HCT116 (cell line): ENCODE measurements around the gene CAVIN1.

ENCODE experiments used
- CEBPB ChIP-seq: IDR thresholded peaks from 2 replicates; pipeline ENCODE4 v1.6.1; 2012; ENCODE audit warnings: low read depth
- ELF1 ChIP-seq: IDR thresholded peaks from 2 replicates; pipeline ENCODE4 v1.6.1; 2012; ENCODE audit warnings: low read depth, borderline replicate concordance
- EZH2 ChIP-seq: fragments of 200-600 bp; sonication (generic); IDR thresholded peaks from 2 replicates; pipeline ENCODE4 v1.6.1; 2017; ENCODE audit warnings: antibody characterized with exemption, mixed run types
- EZH2phosphoT487 ChIP-seq: fragments of 200-600 bp; IDR thresholded peaks from 2 replicates; pipeline ENCODE4 v1.6.1; 2018; ENCODE audit warnings: antibody characterized with exemption, borderline replicate concordance
- POLR2A ChIP-seq: IDR thresholded peaks from 2 replicates; pipeline ENCODE4 v1.7.0; 2011; ENCODE audit warnings: borderline replicate concordance; ENCODE audit not compliant: insufficient read depth, insufficient read length; ENCODE audit errors: extremely low read depth
- POLR2AphosphoS5 ChIP-seq: IDR thresholded peaks from 2 replicates; pipeline ENCODE4 v1.6.1; 2011; ENCODE audit warnings: mild to moderate bottlenecking, low read depth, low read length, moderate library complexity
- TCF7L2 ChIP-seq: IDR thresholded peaks from 2 replicates; pipeline ENCODE4 v1.7.0; 2011; ENCODE audit warnings: borderline replicate concordance, inconsistent platforms; ENCODE audit not compliant: insufficient read depth, insufficient read length; ENCODE audit errors: extremely low read depth
- TF ChIP-seq, protein P1 (sequence below), 3 experiments: fragments of 200-600 bp in 1 of 3; sonication (generic) in 1 of 3; IDR thresholded peaks in 2 of 3; conservative IDR thresholded peaks in 1 of 3; 2 replicates each; pipeline ENCODE4 v1.5.1; 2012 to 2017; ENCODE audit warnings: low read depth in 2 of 3, low read length in 2 of 3, antibody characterized with exemption in 1 of 3, borderline replicate concordance in 1 of 3, control low read depth in 1 of 3, mild to moderate bottlenecking in 1 of 3, mixed read lengths in 1 of 3, mixed run types in 1 of 3, moderate library complexity in 1 of 3; ENCODE audit not compliant: insufficient read depth in 1 of 3

DNA sequence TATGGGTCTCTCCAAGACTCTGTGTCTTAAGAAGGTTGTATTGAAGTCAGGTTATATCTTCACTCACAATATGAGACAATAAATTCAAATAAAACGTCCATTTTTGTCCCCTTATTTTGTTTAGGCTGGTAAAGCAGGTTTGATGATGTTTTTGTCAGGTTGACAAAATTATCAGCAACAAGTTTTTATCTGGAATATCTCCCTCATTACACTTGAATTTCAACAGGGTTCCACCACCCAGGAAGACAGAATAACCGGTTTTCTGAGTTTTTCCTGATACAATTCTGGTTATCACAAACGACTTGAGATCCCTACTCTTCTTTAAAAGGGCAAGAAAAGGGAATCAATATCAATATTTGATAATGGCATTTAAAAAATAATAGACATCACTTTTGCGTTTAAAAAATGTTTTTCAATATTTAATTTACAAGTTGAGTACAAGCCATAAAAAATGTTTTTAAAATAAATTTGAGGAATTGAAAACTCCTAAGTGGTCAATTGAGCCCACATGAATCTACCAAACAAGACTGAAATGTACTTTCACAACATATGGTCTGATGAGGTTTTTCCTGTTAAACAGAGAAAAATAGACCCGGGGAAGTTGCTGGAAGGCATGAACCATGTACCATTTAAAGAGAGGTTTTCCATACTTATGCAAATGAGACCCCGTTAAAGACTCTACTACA, 34.2 kb upstream of the CAVIN1 start:
- TF ChIP-seq POLR2A: no peak
- no peak for TF ChIP-seq ELF1
- TF ChIP-seq EZH2: no peak
- TF ChIP-seq, protein P1, sequence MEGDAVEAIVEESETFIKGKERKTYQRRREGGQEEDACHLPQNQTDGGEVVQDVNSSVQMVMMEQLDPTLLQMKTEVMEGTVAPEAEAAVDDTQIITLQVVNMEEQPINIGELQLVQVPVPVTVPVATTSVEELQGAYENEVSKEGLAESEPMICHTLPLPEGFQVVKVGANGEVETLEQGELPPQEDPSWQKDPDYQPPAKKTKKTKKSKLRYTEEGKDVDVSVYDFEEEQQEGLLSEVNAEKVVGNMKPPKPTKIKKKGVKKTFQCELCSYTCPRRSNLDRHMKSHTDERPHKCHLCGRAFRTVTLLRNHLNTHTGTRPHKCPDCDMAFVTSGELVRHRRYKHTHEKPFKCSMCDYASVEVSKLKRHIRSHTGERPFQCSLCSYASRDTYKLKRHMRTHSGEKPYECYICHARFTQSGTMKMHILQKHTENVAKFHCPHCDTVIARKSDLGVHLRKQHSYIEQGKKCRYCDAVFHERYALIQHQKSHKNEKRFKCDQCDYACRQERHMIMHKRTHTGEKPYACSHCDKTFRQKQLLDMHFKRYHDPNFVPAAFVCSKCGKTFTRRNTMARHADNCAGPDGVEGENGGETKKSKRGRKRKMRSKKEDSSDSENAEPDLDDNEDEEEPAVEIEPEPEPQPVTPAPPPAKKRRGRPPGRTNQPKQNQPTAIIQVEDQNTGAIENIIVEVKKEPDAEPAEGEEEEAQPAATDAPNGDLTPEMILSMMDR (IDR thresholded peaks at IDR 0.05 in 2 of 3, conservative IDR thresholded peaks at IDR 0.05 in 1 of 3; ENCODE audit: borderline replicate concordance in 1 of 3, insufficient read depth in 1 of 3, low read depth in 2 of 3, low read length in 2 of 3): no peak
- no peak for TF ChIP-seq EZH2phosphoT487
- no peak for TF ChIP-seq POLR2AphosphoS5
- no peak for TF ChIP-seq CEBPB
- no peak for TF ChIP-seq TCF7L2
